Measurements from ENCODE around the gene SKAP1. TPM values are rescaled to one million over a fixed set of nuclear protein-coding genes. Genes with fewer than 3 reads are reported as not detected.

The SKAP1 gene
- total and polyA plus RNA-seq, 2 donors from 2014 or later = 34.8 to 42.6 TPM

DNA sequence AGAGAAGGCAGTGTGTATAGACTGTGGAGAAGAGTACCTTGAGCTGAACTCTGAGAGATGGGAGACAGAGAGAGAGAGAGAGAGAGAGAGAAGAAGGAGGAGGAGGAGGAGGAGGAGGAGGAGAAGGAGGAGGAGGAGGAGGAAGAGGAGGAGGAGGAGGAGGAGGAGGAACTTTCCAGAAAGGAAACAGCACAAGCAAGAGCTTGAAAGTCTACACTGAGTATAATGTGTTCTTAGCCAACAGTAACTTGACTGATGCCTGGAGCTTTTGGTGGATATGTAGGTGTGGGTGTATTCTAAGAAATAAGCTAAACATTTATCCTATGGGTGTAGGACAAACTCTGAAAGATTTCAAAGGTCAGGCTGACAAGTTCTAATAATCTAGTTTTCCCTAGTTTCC, 206.1 kb downstream of the SKAP1 start:
- Histone ChIP-seq H3K27me3 (ENCODE audit: control insufficient read depth, insufficient read depth, low read length) (no peaks in the 10 kb centered on the region), H3K36me3 (ENCODE audit: control insufficient read depth in 2 of 3, insufficient read depth in 3 of 3, low read length in 3 of 3) (no peaks in the 10 kb centered on the region), H3K9me3 (ENCODE audit: control insufficient read depth in 2 of 3, insufficient read depth in 1 of 3, low read length in 3 of 3) (no peaks in the 10 kb centered on the region), H3K4me3 (ENCODE audit: low read length in 3 of 3) (no peak overlapping the region), H3K4me1 (ENCODE audit: control insufficient read depth in 2 of 3, insufficient read depth in 2 of 3, low read depth in 1 of 3, low read length in 3 of 3) (no peaks in the 10 kb centered on the region), H3K27ac (ENCODE audit: low read depth in 2 of 2, low read length in 2 of 2) (no peak overlapping the region), H3K9ac (ENCODE audit: low read length in 3 of 3) (no peak overlapping the region)
- TF ChIP-seq, protein P1, sequence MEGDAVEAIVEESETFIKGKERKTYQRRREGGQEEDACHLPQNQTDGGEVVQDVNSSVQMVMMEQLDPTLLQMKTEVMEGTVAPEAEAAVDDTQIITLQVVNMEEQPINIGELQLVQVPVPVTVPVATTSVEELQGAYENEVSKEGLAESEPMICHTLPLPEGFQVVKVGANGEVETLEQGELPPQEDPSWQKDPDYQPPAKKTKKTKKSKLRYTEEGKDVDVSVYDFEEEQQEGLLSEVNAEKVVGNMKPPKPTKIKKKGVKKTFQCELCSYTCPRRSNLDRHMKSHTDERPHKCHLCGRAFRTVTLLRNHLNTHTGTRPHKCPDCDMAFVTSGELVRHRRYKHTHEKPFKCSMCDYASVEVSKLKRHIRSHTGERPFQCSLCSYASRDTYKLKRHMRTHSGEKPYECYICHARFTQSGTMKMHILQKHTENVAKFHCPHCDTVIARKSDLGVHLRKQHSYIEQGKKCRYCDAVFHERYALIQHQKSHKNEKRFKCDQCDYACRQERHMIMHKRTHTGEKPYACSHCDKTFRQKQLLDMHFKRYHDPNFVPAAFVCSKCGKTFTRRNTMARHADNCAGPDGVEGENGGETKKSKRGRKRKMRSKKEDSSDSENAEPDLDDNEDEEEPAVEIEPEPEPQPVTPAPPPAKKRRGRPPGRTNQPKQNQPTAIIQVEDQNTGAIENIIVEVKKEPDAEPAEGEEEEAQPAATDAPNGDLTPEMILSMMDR (IDR thresholded peaks at IDR 0.05; ENCODE audit: borderline replicate concordance, extremely low read depth, insufficient read depth) = no peak
- DNase-seq = no peak
- intact Hi-C loops (cut with DNase I) = no loop called here
- no peak for FAIRE-seq

DNA sequence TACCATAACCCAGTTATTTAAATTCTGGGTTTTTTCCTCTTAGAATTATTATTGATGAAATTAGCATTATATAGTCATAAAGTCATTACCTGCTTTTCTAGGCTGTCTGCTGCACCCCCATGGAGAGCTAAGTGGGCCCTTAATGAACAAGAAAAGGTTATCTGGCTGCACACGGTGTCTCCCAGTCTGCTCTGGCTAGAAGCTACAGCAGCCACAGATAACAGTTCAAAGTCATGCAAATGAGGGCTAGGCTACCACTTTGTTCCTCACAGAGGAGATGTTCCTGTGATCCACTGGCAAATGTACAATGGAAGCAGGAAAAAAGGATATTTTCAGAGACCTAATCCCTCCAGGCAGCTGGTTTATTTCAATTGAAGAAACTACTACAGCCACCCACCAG, 210.4 kb downstream of the SKAP1 start:
- H3K9ac ChIP-seq (ENCODE audit: low read length in 3 of 3) = no peak overlapping the region
- H3K27me3 ChIP-seq (ENCODE audit: control insufficient read depth, insufficient read depth, low read length) = no peaks in the 10 kb centered on the region
- FAIRE-seq (no peak), DNase-seq (no peak)
- no peak overlapping the region for H3K4me3 ChIP-seq (ENCODE audit: low read length in 3 of 3)
- H3K27ac ChIP-seq (ENCODE audit: low read depth in 2 of 2, low read length in 2 of 2) = no peak overlapping the region
- H3K36me3 ChIP-seq (ENCODE audit: control insufficient read depth in 2 of 3, insufficient read depth in 3 of 3, low read length in 3 of 3) = no peaks in the 10 kb centered on the region
- no peaks in the 10 kb centered on the region for H3K4me1 ChIP-seq (ENCODE audit: control insufficient read depth in 2 of 3, insufficient read depth in 2 of 3, low read depth in 1 of 3, low read length in 3 of 3)
- no peaks in the 10 kb centered on the region for H3K9me3 ChIP-seq (ENCODE audit: control insufficient read depth in 2 of 3, insufficient read depth in 1 of 3, low read length in 3 of 3)
- intact Hi-C loops (cut with DNase I) = no loop called here
- TF ChIP-seq, protein P1 (IDR thresholded peaks at IDR 0.05; ENCODE audit: borderline replicate concordance, extremely low read depth, insufficient read depth) = no peak

DNA sequence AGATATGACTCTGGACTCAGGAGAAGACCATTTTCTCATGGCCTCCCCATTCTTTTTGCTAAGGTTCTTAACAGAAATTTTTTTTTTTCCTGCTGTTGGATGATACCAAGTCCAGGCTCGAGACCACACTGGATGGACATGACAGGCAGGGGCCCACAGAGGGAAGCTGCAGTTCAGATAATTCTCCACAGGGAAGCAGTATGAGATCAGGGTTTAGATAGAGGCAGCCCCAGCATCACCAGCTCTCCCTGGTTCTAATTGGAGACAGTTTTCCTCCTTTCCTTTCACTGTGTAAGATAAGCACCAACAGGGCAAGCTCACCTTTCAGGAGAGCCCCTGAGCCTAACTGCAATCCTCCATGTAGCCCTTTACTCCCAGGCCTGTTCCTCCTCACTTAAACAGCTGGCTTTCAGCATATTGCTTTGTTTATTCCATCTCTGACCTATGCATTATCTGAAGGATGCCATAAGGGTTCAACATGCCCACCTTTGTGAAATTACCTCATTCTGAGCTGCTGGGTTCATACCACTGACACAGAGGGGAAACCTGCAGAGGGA, 214.4 kb downstream of the SKAP1 start:
- intact Hi-C loops (cut with DNase I) = no loop called here
- peak in 4 of 5 donors; percentile 64 to 81 (median 70) for DNase-seq

More for the DNA sequence above, 214.4 kb downstream of the SKAP1 start:
- Histone ChIP-seq H3K9ac (ENCODE audit: low read length in 3 of 3) (no peak overlapping the region), H3K36me3 (ENCODE audit: control insufficient read depth in 2 of 3, insufficient read depth in 3 of 3, low read length in 3 of 3) (no peaks in the 10 kb centered on the region), H3K27me3 (ENCODE audit: control insufficient read depth, insufficient read depth, low read length) (no peaks in the 10 kb centered on the region), H3K9me3 (ENCODE audit: control insufficient read depth in 2 of 3, insufficient read depth in 1 of 3, low read length in 3 of 3) (no peaks in the 10 kb centered on the region), H3K27ac (ENCODE audit: low read depth in 2 of 2, low read length in 2 of 2) (no peak overlapping the region), H3K4me3 (ENCODE audit: low read length in 3 of 3) (no peak overlapping the region), H3K4me1 (ENCODE audit: control insufficient read depth in 2 of 3, insufficient read depth in 2 of 3, low read depth in 1 of 3, low read length in 3 of 3) (no peaks in the 10 kb centered on the region)
- no peak for FAIRE-seq
- TF ChIP-seq, protein P1 (IDR thresholded peaks at IDR 0.05; ENCODE audit: borderline replicate concordance, extremely low read depth, insufficient read depth) = peak; percentile 59

Measured in kidney (tissue), 14 donors.